Mesothelial cell of epicardium (in vitro differentiated cells): Measurements from ENCODE around the gene SMIM24. TPM values are rescaled to one million over a fixed set of nuclear protein-coding genes. Genes with fewer than 3 reads are reported as not detected.

Experiments used
- DNase-seq, 2 experiments: peaks; one replicate each; pipeline ENCODE4 v3.0.0; 2021; ENCODE audit warnings: low spot score in 2 of 2; ENCODE audit not compliant: unreplicated experiment in 2 of 2
- H3K27ac Mint-ChIP-seq: 2 replicates; pipeline ENCODE4 v1.8.0; 2021; ENCODE audit warnings: mixed read lengths
- H3K27me3 Mint-ChIP-seq: 2 replicates; pipeline ENCODE4 v1.8.0; 2021; ENCODE audit warnings: low read depth, mixed read lengths
- H3K36me3 Mint-ChIP-seq: 2 replicates; pipeline ENCODE4 v1.8.0; 2021; ENCODE audit warnings: mixed read lengths
- H3K4me1 Mint-ChIP-seq: 2 replicates; pipeline ENCODE4 v1.8.0; 2021; ENCODE audit warnings: mixed read lengths
- H3K4me3 Mint-ChIP-seq: 2 replicates; pipeline ENCODE4 v1.8.0; 2021; ENCODE audit warnings: mild to moderate bottlenecking, moderate library complexity, mixed read lengths
- H3K9me3 Mint-ChIP-seq: 2 replicates; pipeline ENCODE4 v1.8.0; 2021; ENCODE audit warnings: mixed read lengths
- CTCF ChIP-seq: fragments of 200-600 bp; sonication (generic); IDR thresholded peaks from one replicate; pipeline ENCODE4 v1.5.0; 2021; ENCODE audit warnings: antibody characterized with exemption; ENCODE audit not compliant: unreplicated experiment
- total RNA-seq: library from RNA; stranded (reverse); gene quantifications from 3 replicates; pipeline ENCODE4 v1.2.1, GENCODE V29; 2021

SMIM24 gene
- total RNA-seq, 1 donor from 2014 or later: 0.60 TPM

GRCh38 chr19:3526507-3527237, 46.3 kb upstream of the SMIM24 start:
- TF ChIP-seq CTCF: peak; percentile 41
- H3K9me3 Mint-ChIP-seq: no peaks in the 10 kb centered on the region
- no peak overlapping the region for H3K4me3 Mint-ChIP-seq
- H3K27me3 Mint-ChIP-seq: no peaks in the 10 kb centered on the region
- no peaks in the 10 kb centered on the region for H3K4me1 Mint-ChIP-seq
- no peak for DNase-seq
- peaks cover 11% of the 10 kb centered on the region for H3K36me3 Mint-ChIP-seq
- H3K27ac Mint-ChIP-seq: no peak overlapping the region

- no peak overlapping the region for H3K4me3 Mint-ChIP-seq
- no peak overlapping the region for H3K27ac Mint-ChIP-seq
- TF ChIP-seq CTCF: no peak
- H3K4me1 Mint-ChIP-seq: peaks cover 5% of the 10 kb centered on the region
- no peaks in the 10 kb centered on the region for H3K9me3 Mint-ChIP-seq
- no peaks in the 10 kb centered on the region for H3K27me3 Mint-ChIP-seq
- no peak for DNase-seq
- H3K36me3 Mint-ChIP-seq: peaks cover 11% of the 10 kb centered on the region
These were observed 44.7 kb upstream of the SMIM24 start for GRCh38 chr19:3524904-3525451.

DNA sequence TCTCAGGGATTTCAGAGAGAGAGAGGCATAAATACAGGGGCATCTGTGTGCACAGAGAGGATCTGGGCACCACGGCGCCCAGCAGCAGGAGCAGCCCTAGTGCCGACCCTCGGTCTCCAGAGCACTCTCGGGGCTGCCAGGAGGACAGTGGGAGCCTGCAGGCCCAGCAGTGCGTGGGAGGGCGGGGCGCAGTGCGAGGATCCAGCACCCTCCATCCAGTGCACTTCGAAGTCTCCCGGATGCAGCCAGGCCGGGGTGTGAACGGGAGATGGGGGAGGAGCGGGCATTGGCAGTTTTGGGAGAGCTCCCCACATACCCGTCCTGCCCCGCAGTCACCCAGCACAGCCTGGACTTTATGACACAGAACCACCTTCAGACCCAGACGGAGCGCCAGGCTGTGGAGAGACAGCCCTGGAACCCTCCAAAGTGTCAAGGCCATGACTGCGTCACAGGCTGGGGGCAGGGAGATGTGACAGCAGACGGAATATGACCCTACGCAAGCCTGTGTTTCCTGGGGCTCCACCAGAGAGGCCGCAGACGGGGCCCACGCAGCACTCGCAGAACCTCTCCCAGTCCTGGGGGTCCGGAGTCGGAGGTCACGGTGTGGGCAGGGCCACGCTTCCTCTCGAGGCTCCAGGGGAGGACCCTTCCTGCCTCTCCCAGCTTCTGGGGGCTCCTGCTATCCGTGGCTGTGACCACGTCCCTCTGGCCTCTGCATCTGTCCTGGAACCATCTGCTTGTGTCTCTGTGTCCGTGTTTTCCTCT, 43.9 kb upstream of the SMIM24 start:
- H3K4me3 Mint-ChIP-seq: no peak overlapping the region
- no peak for TF ChIP-seq CTCF
- H3K4me1 Mint-ChIP-seq: peaks cover 5% of the 10 kb centered on the region
- no peaks in the 10 kb centered on the region for H3K9me3 Mint-ChIP-seq
- DNase-seq: no peak
- no peak overlapping the region for H3K27ac Mint-ChIP-seq
- H3K27me3 Mint-ChIP-seq: no peaks in the 10 kb centered on the region
- H3K36me3 Mint-ChIP-seq: peaks cover 11% of the 10 kb centered on the region

GRCh38 chr19:3523361-3524077, 43.2 kb upstream of the SMIM24 start:
- Mint-ChIP-seq H3K27me3 (no peaks in the 10 kb centered on the region), H3K36me3 (peaks cover 11% of the 10 kb centered on the region), H3K9me3 (no peaks in the 10 kb centered on the region), H3K27ac (no peak overlapping the region), H3K4me3 (no peak overlapping the region), H3K4me1 (peaks cover 5% of the 10 kb centered on the region)
- no peak for DNase-seq
- TF ChIP-seq CTCF: no peak

DNA sequence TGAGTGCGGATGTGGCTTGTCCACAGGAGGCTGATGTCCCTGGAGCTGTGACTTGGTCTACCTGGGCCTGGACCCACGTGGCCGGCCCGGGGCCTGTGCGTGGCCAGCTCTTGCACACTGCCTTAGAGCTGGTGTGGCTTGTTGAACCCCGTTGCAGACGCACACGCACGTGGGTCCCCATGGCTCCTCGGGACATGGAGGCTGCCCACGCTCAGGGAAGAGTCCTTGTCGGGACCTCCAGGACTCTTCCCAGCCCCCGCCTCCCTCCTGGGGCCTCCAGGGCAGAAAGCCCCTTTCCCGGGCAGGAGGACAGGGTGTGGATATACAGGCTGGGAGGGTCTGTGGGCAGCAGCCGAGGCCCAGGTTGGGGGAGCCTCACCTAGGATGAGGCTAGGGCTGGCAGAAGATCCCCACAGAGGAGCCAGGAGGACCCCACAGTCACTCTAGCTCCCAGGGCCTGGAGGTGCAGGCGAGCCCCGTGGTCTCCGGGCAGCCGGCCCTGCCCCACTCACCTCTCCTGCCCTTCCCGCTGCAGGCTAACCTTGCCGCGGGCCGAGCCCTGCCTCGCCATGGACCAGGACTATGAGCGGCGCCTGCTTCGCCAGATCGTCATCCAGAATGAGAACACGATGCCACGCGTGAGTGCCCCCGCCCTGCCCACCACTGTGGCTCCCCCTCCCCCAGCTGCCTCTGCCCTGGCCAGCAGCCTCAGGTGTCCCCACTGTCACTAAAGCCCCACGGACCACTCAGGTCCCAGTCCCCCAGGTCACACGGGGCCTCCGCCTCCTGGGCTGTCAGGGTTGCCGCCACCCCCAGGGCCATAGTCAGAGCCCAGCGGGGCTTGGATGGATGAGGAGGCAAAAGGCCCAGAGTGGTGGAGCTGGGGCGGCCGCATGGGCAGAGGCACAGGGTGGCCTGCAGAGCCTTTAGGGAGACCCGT, 42.4 kb upstream of the SMIM24 start:
- Mint-ChIP-seq H3K4me1 (peaks cover 5% of the 10 kb centered on the region), H3K36me3 (peaks cover 11% of the 10 kb centered on the region), H3K4me3 (no peak overlapping the region), H3K9me3 (no peaks in the 10 kb centered on the region), H3K27me3 (no peaks in the 10 kb centered on the region), H3K27ac (peak overlapping the region; percentile 4)
- no peak for DNase-seq
- no peak for TF ChIP-seq CTCF
